Measurements from ENCODE around the gene APLP2.

Gene APLP2

DNA sequence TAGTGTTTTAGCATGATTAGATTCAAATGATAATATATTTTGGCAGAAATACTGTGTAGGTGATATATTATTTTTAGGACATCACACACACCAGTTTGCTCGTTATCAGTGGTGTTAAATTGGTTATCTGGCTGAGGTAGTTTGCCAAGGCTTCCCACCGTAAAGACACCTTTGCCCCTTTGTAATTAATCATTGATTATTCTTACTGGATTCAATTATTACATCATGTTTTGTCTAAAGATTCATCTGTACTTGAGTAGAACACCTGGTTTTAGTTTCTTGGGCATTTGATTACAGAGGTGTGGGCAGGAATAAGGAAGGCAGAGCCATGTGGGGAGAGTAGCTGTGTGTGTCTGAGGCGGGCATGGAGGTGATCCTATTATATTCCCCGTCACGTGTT, 50.4 kb downstream of the APLP2 start:
- no peak overlapping the region for H3K4me3 ChIP-seq (ENCODE audit: low read depth, low read length)
- TF ChIP-seq, protein P1, sequence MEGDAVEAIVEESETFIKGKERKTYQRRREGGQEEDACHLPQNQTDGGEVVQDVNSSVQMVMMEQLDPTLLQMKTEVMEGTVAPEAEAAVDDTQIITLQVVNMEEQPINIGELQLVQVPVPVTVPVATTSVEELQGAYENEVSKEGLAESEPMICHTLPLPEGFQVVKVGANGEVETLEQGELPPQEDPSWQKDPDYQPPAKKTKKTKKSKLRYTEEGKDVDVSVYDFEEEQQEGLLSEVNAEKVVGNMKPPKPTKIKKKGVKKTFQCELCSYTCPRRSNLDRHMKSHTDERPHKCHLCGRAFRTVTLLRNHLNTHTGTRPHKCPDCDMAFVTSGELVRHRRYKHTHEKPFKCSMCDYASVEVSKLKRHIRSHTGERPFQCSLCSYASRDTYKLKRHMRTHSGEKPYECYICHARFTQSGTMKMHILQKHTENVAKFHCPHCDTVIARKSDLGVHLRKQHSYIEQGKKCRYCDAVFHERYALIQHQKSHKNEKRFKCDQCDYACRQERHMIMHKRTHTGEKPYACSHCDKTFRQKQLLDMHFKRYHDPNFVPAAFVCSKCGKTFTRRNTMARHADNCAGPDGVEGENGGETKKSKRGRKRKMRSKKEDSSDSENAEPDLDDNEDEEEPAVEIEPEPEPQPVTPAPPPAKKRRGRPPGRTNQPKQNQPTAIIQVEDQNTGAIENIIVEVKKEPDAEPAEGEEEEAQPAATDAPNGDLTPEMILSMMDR (IDR thresholded peaks at IDR 0.05; ENCODE audit: low read depth, low read length, missing control alignments): no peak
- no peak for DNase-seq (ENCODE audit: low read depth)

DNA sequence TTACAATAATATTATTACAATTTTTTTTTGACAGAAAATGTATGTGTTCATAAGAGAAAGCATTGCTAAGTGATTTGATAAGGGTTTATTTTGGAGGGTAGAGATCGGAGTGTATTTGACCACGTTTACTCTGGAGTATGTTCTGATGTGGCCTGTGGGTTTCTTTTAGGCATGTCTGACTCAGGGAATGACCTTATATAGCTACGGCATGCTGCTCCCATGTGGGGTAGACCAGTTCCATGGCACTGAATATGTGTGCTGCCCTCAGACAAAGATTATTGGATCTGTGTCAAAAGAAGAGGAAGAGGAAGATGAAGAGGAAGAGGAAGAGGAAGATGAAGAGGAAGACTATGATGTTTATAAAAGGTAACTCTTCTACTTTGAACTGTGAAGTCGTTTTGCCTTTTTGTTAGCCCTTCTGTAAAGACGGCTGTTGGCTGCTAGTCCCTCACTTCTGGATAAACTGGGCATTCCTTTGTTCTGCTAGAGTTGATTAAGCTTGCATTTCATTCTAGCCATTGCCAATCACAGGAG, 51.8 kb downstream of the APLP2 start:
- DNase-seq (ENCODE audit: low read depth): no peak
- TF ChIP-seq, protein P1 (IDR thresholded peaks at IDR 0.05; ENCODE audit: low read depth, low read length, missing control alignments): no peak
- H3K4me3 ChIP-seq (ENCODE audit: low read depth, low read length): no peak overlapping the region

DNA sequence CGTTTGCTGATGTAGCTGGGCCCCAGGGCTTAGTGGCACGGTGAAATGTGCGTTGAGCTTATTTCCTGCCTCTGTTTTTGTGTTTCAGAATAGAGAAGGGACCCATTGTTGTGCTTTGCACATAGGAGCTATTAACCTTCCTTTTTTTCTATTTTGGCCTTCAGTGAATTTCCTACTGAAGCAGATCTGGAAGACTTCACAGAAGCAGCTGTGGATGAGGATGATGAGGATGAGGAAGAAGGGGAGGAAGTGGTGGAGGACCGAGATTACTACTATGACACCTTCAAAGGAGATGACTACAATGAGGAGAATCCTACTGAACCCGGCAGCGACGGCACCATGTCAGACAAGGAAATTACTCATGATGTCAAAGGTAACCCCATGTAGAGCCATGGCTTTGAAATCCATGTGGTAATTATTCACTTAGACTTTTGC, 52.5 kb downstream of the APLP2 start:
- H3K4me3 ChIP-seq (ENCODE audit: low read depth, low read length): no peak overlapping the region
- DNase-seq (ENCODE audit: low read depth): no peak
- TF ChIP-seq, protein P1 (IDR thresholded peaks at IDR 0.05; ENCODE audit: low read depth, low read length, missing control alignments): no peak

DNA sequence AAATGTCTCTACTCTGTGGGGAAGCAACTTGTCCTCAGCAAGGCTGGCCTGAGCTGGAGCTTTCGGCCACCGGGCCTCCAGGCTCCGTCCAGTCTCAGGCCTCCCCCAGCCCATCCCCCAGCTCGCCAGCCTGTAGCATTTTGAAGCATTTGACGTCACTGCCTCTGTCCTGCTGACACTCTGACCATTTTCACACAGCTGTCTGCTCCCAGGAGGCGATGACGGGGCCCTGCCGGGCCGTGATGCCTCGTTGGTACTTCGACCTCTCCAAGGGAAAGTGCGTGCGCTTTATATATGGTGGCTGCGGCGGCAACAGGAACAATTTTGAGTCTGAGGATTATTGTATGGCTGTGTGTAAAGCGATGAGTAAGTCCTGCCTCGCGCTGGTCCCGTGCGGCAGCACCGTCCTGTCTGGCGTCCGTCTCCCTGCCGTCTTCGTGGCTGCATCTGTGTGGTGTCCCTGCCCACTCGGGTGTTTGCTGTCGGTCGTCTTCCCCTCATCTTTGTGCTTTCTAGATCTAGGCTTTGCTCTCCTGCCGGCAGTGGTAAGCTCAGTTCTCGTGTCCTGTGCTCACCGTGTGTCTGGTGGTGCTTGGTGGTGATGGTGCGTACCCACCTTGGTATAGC, 53.8 kb downstream of the APLP2 start:
- no peak for DNase-seq (ENCODE audit: low read depth)
- no peak overlapping the region for H3K4me3 ChIP-seq (ENCODE audit: low read depth, low read length)
- TF ChIP-seq, protein P1 (IDR thresholded peaks at IDR 0.05; ENCODE audit: low read depth, low read length, missing control alignments): no peak

DNA sequence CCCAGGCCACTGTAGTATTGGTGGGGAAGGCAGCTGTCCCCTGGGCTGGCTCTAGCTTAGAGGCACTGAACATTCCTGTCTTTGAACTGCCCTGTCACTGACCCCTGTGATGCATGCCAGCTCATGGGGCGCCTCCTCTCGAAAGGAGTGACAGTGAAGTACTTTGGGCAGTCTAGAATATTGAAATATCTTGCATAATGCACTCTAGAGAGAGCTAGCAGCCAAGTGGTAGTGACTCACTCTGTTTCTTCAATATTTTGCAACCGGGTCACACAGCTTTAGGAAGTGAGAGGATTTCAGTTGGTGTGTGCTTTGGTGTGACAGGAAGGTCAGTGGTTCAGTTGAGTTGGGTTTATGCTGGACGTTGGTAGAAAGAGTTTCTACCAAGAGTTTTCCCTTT, 54.4 kb downstream of the APLP2 start:
- DNase-seq (ENCODE audit: low read depth): no peak
- TF ChIP-seq, protein P1 (IDR thresholded peaks at IDR 0.05; ENCODE audit: low read depth, low read length, missing control alignments): no peak
- H3K4me3 ChIP-seq (ENCODE audit: low read depth, low read length): no peak overlapping the region

DNA sequence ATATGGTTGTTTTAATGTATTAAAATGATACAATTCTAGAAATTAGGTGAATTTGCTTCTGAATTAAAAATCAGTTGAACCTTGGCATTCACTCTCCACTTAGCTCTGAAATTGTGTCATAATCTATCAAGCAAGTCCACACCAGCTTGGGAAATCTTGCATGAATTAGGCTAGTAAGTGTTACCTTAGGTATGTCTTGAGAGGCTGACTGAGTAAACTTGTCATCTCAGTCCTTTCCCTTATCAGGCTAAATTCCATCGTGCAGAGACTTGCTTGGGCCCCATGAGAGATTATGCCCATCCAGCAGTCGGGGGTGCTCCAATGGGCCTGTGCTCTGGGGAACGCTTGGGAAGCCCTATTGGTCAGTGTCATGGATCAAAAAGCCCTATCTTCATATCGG, 55.9 kb downstream of the APLP2 start:
- TF ChIP-seq, protein P1 (IDR thresholded peaks at IDR 0.05; ENCODE audit: low read depth, low read length, missing control alignments): no peak
- DNase-seq (ENCODE audit: low read depth): no peak
- no peak overlapping the region for H3K4me3 ChIP-seq (ENCODE audit: low read depth, low read length)

DNA sequence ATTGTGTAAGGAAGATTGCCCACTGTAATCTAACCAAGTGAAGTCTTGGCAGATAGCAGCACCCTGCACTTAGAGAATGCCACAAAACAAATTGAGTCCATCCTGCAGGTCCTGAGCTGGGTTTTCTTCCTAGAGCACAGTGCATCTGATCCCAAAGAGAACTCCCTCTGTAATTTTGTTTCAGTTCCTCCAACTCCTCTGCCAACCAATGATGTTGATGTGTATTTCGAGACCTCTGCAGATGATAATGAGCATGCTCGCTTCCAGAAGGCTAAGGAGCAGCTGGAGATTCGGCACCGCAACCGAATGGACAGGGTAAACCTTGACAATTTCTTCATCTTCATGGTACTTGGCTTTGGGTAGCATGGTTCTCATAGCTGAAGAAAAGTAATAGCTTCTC, 56.8 kb downstream of the APLP2 start:
- TF ChIP-seq, protein P1 (IDR thresholded peaks at IDR 0.05; ENCODE audit: low read depth, low read length, missing control alignments): no peak
- no peak for DNase-seq (ENCODE audit: low read depth)

More for the DNA sequence above, 56.8 kb downstream of the APLP2 start:
- H3K4me3 ChIP-seq (ENCODE audit: low read depth, low read length): no peak overlapping the region

Data from GM12864 (cell line).